ENCODE data around the gene BIN1. TPM values are rescaled to one million over a fixed set of nuclear protein-coding genes. Genes with fewer than 3 reads are reported as not detected.
A peak's percentile ranks its signal among the peaks of the same experiment; 100 is the strongest.

BIN1 gene
- total and polyA plus RNA-seq, 4 experiments from 2014 or later, result 99.4 to 163 (median 122) TPM

DNA sequence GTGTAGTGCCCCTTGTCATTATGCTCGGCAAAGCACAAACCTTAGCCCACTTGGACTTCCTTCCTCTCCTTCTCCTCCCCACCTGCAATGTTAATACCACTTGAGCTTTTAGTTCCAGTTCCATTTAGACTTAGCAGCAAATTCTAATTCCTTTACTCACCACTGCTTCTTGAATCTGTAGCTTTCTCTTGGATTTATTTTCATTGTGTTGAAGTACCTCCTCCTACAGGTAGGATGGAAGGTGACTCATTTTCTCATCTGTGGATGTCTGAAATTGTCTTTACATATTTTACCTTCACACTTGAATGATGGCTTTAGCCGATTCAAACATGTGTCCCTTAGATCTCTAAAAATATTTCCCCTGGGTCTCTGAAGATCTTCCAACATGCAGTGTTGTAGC is 32.8 kb upstream of the BIN1 start:
- peaks cover 3% of the 10 kb centered on the region in 2 donors for H3K27me3 Mint-ChIP-seq
- H3K27me3 ChIP-seq (ENCODE audit: insufficient read depth, low read length), result no peaks in the 10 kb centered on the region
- no peak overlapping the region for H3K4me3 Mint-ChIP-seq
- ChIA-PET POLR2A (ENCODE audit: partially characterized antibody) (no interaction called here), CTCF (ENCODE audit: partially characterized antibody) (interaction anchor here (1.3 to 2.7 kb wide), 2 partner anchors 9 to 72 kb away, joined by 3 to 15 read pairs; no protein-coding TSS in a partner anchor)
- no peaks in the 10 kb centered on the region for H3K9me3 ChIP-seq (ENCODE audit: control insufficient read depth in 1 of 2, low read length in 2 of 2)
- peak overlapping the region in 1 of 7 donors; percentile 2 for H3K27ac Mint-ChIP-seq
- DNase-seq, result no peak
- H3K4me1 ChIP-seq (ENCODE audit: insufficient read depth, low read length), result no peaks in the 10 kb centered on the region
- H3K36me3 Mint-ChIP-seq, result no peaks in the 10 kb centered on the region
- H3K9me3 Mint-ChIP-seq, result peaks cover 0 to 3% (median 0%) of the 10 kb centered on the region in 8 donors
- peaks cover 0 to 2% (median under 1%) of the 10 kb centered on the region in 4 donors for H3K4me1 Mint-ChIP-seq
- H3K4me3 ChIP-seq (ENCODE audit: low read length in 2 of 2), result no peak overlapping the region
- intact Hi-C loops (cut with micrococcal nuclease), result no loop called here
- H3K27ac ChIP-seq (ENCODE audit: low read depth, low read length), result no peak overlapping the region
- no peaks in the 10 kb centered on the region for H3K36me3 ChIP-seq (ENCODE audit: insufficient read depth, low read length)

DNA sequence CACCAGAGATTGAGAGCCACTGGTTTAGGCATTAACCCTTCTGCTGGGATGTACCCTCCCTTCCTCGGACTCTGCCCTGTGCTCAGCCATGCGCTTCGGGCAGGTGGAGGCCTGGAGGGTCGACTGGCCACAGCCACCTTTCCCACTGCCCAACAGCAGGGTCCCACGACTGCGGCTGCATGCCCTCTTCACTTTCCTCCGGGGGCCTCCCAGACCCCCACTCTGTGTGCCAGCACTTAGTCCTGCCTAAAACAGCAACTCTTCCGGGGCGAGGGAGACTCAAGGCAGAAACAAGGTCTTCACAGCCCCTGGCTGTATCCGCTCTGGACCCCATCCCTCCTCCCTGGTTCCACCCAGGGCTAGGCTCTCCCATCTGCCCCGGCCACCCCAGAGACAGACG is 31.3 kb upstream of the BIN1 start:
- Histone ChIP-seq H3K4me3 (ENCODE audit: low read length in 2 of 2) (no peak overlapping the region), H3K27ac (ENCODE audit: low read depth, low read length) (no peak overlapping the region), H3K4me1 (ENCODE audit: insufficient read depth, low read length) (no peaks in the 10 kb centered on the region), H3K27me3 (ENCODE audit: insufficient read depth, low read length) (no peaks in the 10 kb centered on the region), H3K36me3 (ENCODE audit: insufficient read depth, low read length) (no peaks in the 10 kb centered on the region), H3K9me3 (ENCODE audit: control insufficient read depth in 1 of 2, low read length in 2 of 2) (no peaks in the 10 kb centered on the region)
- H3K9me3 Mint-ChIP-seq, result peaks cover 0 to 3% (median 0%) of the 10 kb centered on the region in 8 donors
- H3K27me3 Mint-ChIP-seq, result peaks cover 3 to 6% of the 10 kb centered on the region in 2 donors
- ChIA-PET CTCF (ENCODE audit: partially characterized antibody) (no interaction called here), POLR2A (ENCODE audit: partially characterized antibody) (no interaction called here)
- no peak overlapping the region for H3K27ac Mint-ChIP-seq
- H3K36me3 Mint-ChIP-seq, result no peaks in the 10 kb centered on the region
- peaks cover 0 to 2% (median under 1%) of the 10 kb centered on the region in 4 donors for H3K4me1 Mint-ChIP-seq
- intact Hi-C loops (cut with micrococcal nuclease), result no loop called here
- DNase-seq, result no peak
- H3K4me3 Mint-ChIP-seq, result no peak overlapping the region

DNA sequence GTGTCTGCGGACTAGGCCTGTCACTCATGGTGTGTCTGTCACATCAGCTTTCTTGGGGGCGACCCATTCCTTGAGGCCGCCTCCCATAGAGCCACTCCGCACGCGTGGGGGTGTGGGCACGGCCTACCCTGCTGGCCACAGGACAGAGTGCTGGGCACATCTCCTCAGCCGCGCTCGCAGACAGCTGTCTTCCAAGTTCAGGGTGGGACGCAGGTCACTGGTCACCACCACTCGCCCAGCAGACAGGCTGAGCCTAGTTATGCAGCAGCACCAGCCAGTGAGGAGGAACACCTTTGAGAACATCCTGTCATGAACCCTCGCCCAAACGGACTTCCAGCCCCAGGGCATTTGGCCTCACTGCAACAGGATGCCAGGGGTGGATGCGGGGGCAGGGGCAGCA is 30.8 kb upstream of the BIN1 start:
- CTCF ChIA-PET (ENCODE audit: partially characterized antibody), result no interaction called here
- Histone ChIP-seq H3K27ac (ENCODE audit: low read depth, low read length) (no peak overlapping the region), H3K27me3 (ENCODE audit: insufficient read depth, low read length) (no peaks in the 10 kb centered on the region), H3K4me1 (ENCODE audit: insufficient read depth, low read length) (no peaks in the 10 kb centered on the region), H3K9me3 (ENCODE audit: control insufficient read depth in 1 of 2, low read length in 2 of 2) (no peaks in the 10 kb centered on the region), H3K36me3 (ENCODE audit: insufficient read depth, low read length) (no peaks in the 10 kb centered on the region), H3K4me3 (ENCODE audit: low read length in 2 of 2) (no peak overlapping the region)
- Mint-ChIP-seq H3K9me3 (peaks cover 0 to 3% (median 0%) of the 10 kb centered on the region in 8 donors), H3K4me3 (no peak overlapping the region), H3K27me3 (peaks cover 3 to 6% of the 10 kb centered on the region in 2 donors), H3K4me1 (peaks cover 0 to 2% (median under 1%) of the 10 kb centered on the region in 4 donors), H3K27ac (no peak overlapping the region), H3K36me3 (no peaks in the 10 kb centered on the region)
- no peak for DNase-seq
- POLR2A ChIA-PET (ENCODE audit: partially characterized antibody), result no interaction called here
- intact Hi-C loops (cut with micrococcal nuclease), result no loop called here

DNA sequence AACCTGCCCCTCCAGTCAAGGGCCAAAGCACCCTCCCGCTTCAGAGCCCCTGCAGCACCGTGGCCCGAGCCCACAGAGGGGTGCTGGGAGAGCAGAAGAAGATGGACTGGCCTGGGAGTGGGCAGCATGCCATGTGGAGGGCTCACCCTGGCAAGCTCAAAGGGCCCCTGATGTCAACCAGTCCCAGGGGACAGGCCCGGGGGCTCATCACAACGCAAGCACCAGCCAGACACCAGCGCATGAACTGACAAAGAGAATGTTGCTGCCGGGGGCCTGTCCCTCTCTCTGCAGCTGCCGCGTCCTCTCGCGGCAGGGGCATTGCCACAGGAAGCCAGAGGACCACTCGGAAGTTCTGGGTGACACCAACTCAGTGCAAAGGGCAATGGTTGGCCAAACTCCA is 30.3 kb upstream of the BIN1 start:
- H3K27ac Mint-ChIP-seq, result no peak overlapping the region
- no peak overlapping the region for H3K4me3 ChIP-seq (ENCODE audit: low read length in 2 of 2)
- intact Hi-C loops (cut with micrococcal nuclease), result no loop called here

DNA sequence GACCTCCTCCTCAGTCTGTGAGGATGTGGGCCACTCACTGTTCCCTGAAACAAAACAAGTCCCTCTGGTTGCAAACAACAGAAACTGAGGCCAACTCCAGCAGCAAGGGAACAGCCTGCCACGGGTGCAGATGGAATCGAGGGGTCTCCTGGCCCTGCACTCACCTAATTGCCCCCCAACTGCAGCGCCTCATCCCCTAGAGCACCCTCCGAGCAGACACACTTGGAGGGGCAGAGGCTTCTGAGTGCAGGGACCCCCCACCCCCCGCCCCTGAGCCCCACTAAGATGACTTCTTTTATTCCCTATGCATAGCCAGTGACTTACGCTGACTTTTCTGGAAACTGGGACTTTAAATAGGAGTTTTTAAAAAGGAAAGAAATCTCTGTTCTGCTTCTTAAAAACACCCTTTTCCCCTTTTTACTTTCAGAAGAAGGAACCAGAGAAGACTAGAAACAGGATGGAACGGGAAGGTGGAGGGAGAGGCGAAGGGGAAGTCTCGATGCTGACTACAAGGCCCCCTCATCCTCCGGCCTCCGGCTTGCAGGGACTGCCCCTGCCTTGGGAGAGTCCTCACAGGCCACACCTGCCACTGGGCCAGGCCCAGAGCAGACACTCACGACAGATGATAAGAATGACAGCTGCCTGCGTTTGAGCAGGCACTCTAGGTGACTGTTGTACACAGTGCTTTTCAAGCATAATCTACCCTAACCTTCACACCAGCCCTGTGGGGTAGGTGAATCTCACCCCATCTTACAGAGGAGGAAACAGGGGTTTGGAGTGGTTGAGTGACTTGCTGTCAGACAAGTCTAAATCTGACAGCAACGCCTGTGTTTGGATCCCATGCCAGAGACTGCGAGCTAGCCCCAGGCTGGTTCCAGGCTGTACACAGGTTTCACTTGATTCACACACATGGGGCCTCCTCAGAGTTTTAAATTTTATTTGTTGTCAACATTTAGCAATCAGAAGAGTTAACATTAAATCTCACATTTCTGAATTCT is 28.2 kb upstream of the BIN1 start:
- peaks cover 0 to 3% (median 0%) of the 10 kb centered on the region in 8 donors for H3K9me3 Mint-ChIP-seq
- no peaks in the 10 kb centered on the region for H3K36me3 Mint-ChIP-seq
- Histone ChIP-seq H3K36me3 (ENCODE audit: insufficient read depth, low read length) (no peaks in the 10 kb centered on the region), H3K27ac (ENCODE audit: low read depth, low read length) (no peak overlapping the region), H3K9me3 (ENCODE audit: control insufficient read depth in 1 of 2, low read length in 2 of 2) (no peaks in the 10 kb centered on the region), H3K27me3 (ENCODE audit: insufficient read depth, low read length) (no peaks in the 10 kb centered on the region), H3K4me3 (ENCODE audit: low read length in 2 of 2) (no peak overlapping the region), H3K4me1 (ENCODE audit: insufficient read depth, low read length) (no peaks in the 10 kb centered on the region)
- ChIA-PET POLR2A (ENCODE audit: partially characterized antibody) (no interaction called here), CTCF (ENCODE audit: partially characterized antibody) (no interaction called here)
- peaks cover 0 to 2% (median under 1%) of the 10 kb centered on the region in 4 donors for H3K4me1 Mint-ChIP-seq
- no peak overlapping the region for H3K27ac Mint-ChIP-seq
- peaks cover 2 to 3% of the 10 kb centered on the region in 2 donors for H3K27me3 Mint-ChIP-seq
- DNase-seq, result no peak
- intact Hi-C loops (cut with micrococcal nuclease), result no loop called here
- no peak overlapping the region for H3K4me3 Mint-ChIP-seq

More for the DNA sequence above, 30.3 kb upstream of the BIN1 start:
- ChIA-PET CTCF (ENCODE audit: partially characterized antibody) (no interaction called here), POLR2A (ENCODE audit: partially characterized antibody) (no interaction called here)
- Histone ChIP-seq H3K36me3 (ENCODE audit: insufficient read depth, low read length) (no peaks in the 10 kb centered on the region), H3K27ac (ENCODE audit: low read depth, low read length) (no peak overlapping the region), H3K4me1 (ENCODE audit: insufficient read depth, low read length) (no peaks in the 10 kb centered on the region), H3K27me3 (ENCODE audit: insufficient read depth, low read length) (no peaks in the 10 kb centered on the region), H3K9me3 (ENCODE audit: control insufficient read depth in 1 of 2, low read length in 2 of 2) (no peaks in the 10 kb centered on the region)
- H3K27me3 Mint-ChIP-seq, result peaks cover 3 to 6% of the 10 kb centered on the region in 2 donors
- peaks cover 0 to 3% (median 0%) of the 10 kb centered on the region in 8 donors for H3K9me3 Mint-ChIP-seq
- DNase-seq, result no peak
- no peak overlapping the region for H3K4me3 Mint-ChIP-seq
- peaks cover 0 to 2% (median under 1%) of the 10 kb centered on the region in 4 donors for H3K4me1 Mint-ChIP-seq
- no peaks in the 10 kb centered on the region for H3K36me3 Mint-ChIP-seq

DNA sequence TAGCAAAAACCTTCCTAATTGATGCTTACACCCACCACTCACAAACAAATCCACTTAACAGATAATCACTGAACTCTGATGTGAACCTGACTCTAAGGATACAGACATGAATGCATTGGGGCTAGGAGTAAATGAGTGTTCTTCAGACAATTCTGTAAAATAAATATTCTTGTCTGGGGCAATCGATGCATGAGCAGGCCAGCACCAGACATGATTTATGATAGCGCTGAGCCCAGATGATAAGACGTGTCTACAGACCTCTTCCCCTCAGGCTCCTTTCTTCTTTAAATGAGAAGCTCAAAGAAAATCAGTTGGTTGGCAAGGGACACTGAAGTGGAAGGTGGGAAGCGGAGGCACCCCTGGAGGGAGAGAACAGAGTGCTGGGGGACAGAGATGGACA is 27.3 kb upstream of the BIN1 start:
- Histone ChIP-seq H3K27ac (ENCODE audit: low read depth, low read length) (no peak overlapping the region), H3K4me3 (ENCODE audit: low read length in 2 of 2) (no peak overlapping the region), H3K9me3 (ENCODE audit: control insufficient read depth in 1 of 2, low read length in 2 of 2) (no peaks in the 10 kb centered on the region), H3K4me1 (ENCODE audit: insufficient read depth, low read length) (no peaks in the 10 kb centered on the region), H3K36me3 (ENCODE audit: insufficient read depth, low read length) (no peaks in the 10 kb centered on the region), H3K27me3 (ENCODE audit: insufficient read depth, low read length) (no peaks in the 10 kb centered on the region)
- Mint-ChIP-seq H3K27ac (no peak overlapping the region), H3K4me1 (no peaks in the 10 kb centered on the region), H3K9me3 (peaks cover 0 to 3% (median 0%) of the 10 kb centered on the region in 8 donors), H3K36me3 (no peaks in the 10 kb centered on the region), H3K4me3 (no peak overlapping the region), H3K27me3 (peaks cover 2 to 3% of the 10 kb centered on the region in 2 donors)
- intact Hi-C loops (cut with micrococcal nuclease), result no loop called here
- ChIA-PET CTCF (ENCODE audit: partially characterized antibody) (no interaction called here), POLR2A (ENCODE audit: partially characterized antibody) (no interaction called here)
- no peak for DNase-seq

DNA sequence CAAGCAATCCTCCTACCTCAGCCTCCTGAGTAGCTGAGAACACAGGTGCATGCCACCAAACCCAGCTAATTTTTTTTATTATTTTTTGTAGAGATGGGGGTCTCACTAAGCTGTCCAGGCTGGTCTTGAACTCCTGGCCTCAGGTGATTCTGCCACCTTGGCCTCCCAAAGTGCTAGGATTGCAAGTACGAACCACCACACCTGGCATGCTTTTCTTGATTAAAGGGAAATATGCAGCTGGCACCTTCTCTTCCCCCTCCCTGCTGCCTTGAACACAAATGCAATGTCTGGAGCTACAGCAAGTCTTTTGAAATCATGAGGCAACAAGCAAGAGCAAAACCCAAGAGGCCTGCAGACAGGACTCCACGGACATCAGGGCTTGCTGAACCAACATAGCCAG is 26.8 kb upstream of the BIN1 start:
- Histone ChIP-seq H3K9me3 (ENCODE audit: control insufficient read depth in 1 of 2, low read length in 2 of 2) (no peaks in the 10 kb centered on the region), H3K4me1 (ENCODE audit: insufficient read depth, low read length) (no peaks in the 10 kb centered on the region), H3K4me3 (ENCODE audit: low read length in 2 of 2) (no peak overlapping the region), H3K27ac (ENCODE audit: low read depth, low read length) (no peak overlapping the region), H3K27me3 (ENCODE audit: insufficient read depth, low read length) (no peaks in the 10 kb centered on the region), H3K36me3 (ENCODE audit: insufficient read depth, low read length) (no peaks in the 10 kb centered on the region)
- Mint-ChIP-seq H3K9me3 (peaks cover 0 to 2% (median 0%) of the 10 kb centered on the region in 8 donors), H3K27ac (no peak overlapping the region), H3K27me3 (peaks cover 2 to 3% of the 10 kb centered on the region in 2 donors), H3K36me3 (no peaks in the 10 kb centered on the region), H3K4me3 (no peak overlapping the region), H3K4me1 (no peaks in the 10 kb centered on the region)
- DNase-seq, result no peak
- ChIA-PET POLR2A (ENCODE audit: partially characterized antibody) (no interaction called here), CTCF (ENCODE audit: partially characterized antibody) (no interaction called here)
- intact Hi-C loops (cut with micrococcal nuclease), result no loop called here
